GM21825 (cell line): ENCODE data around the gene SAMD11.
A peak's percentile ranks its signal among the peaks of the same experiment; 100 is the strongest.

Source experiments
- ATAC-seq: cut with Tn5 transposase; IDR thresholded peaks from one replicate; pipeline ENCODE4 v1.9.1; 2021; ENCODE audit warnings: mild to moderate bottlenecking, moderate library complexity; ENCODE audit not compliant: unreplicated experiment

The SAMD11 gene

GRCh38 chr1:962381-963300 lies 38.9 kb downstream of the SAMD11 start:
- ATAC-seq, result no peak

- ATAC-seq, result no peak
Observed at GRCh38 chr1:963301-963651, 39.6 kb downstream of the SAMD11 start.

- no peak for ATAC-seq
Observed at GRCh38 chr1:963746-964525, 40.2 kb downstream of the SAMD11 start.

GRCh38 chr1:964691-965525 lies 41.2 kb downstream of the SAMD11 start:
- ATAC-seq, result no peak

- no peak for ATAC-seq
Observed at GRCh38 chr1:965526-966134, 41.9 kb downstream of the SAMD11 start.

- peak; percentile 12 for ATAC-seq
Observed at GRCh38 chr1:966135-966703, 42.5 kb downstream of the SAMD11 start, which contains the start of gene PLEKHN1. TSS of gene PLEKHN1 (plus strand) at chr1:966482. CDS start at chr1:966532, 50 bp downstream.

GRCh38 chr1:966704-967300 lies 43.1 kb downstream of the SAMD11 start:
- peak; percentile 61 for ATAC-seq

GRCh38 chr1:967466-968343 lies 44.0 kb downstream of the SAMD11 start:
- ATAC-seq, result no peak

GRCh38 chr1:969260-969855 lies 45.6 kb downstream of the SAMD11 start:
- ATAC-seq, result no peak

GRCh38 chr1:970242-970972 lies 46.7 kb downstream of the SAMD11 start:
- ATAC-seq, result no peak

GRCh38 chr1:970973-971730 lies 47.4 kb downstream of the SAMD11 start:
- no peak for ATAC-seq

- no peak for ATAC-seq
Observed at GRCh38 chr1:971751-972506, 48.2 kb downstream of the SAMD11 start.

- ATAC-seq, result no peak
Observed at GRCh38 chr1:972726-973458, 49.2 kb downstream of the SAMD11 start.

- no peak for ATAC-seq
Observed at GRCh38 chr1:973459-974292, 50.0 kb downstream of the SAMD11 start.

- ATAC-seq, result no peak
Observed at GRCh38 chr1:974293-974640, 50.5 kb downstream of the SAMD11 start.
